Renal cortex interstitium (tissue), 11 donors: ENCODE data around the gene LAMB2. TPM values are rescaled to one million over a fixed set of nuclear protein-coding genes. Genes with fewer than 3 reads are reported as not detected.

ENCODE experiments used
- DNase-seq, 11 donors: peaks; one replicate each; pipeline ENCODE4 v3.0.0-alpha.2; 2013; ENCODE audit warnings: low read depth in 9 of 11, low spot score in 4 of 11; ENCODE audit errors: extremely low read depth in 1 of 11
- polyA plus RNA-seq, 3 donors: library from polyadenylated mRNA; unstranded; fragments of 120-200 nt; gene quantifications; one replicate each; pipeline ENCODE4 v1.2.1, GENCODE V29; 2013; ENCODE audit not compliant: insufficient read length in 3 of 3

LAMB2 gene
- polyA plus RNA-seq, 3 donors = 357 to 459 (median 441) TPM

- no peak for DNase-seq
Measured at GRCh38 chr3:49100046-49100615, 32.7 kb downstream of the LAMB2 start.

- DNase-seq = no peak
Measured at GRCh38 chr3:49098910-49099630, 33.8 kb downstream of the LAMB2 start.

- peak in 1 of 11 donors; percentile 19 for DNase-seq
Measured at GRCh38 chr3:49098429-49098828, 34.4 kb downstream of the LAMB2 start.

GRCh38 chr3:49093853-49094767 is 38.7 kb downstream of the LAMB2 start, which contains the start of gene QRICH1:
Gene QRICH1, minus strand, starts transcription at chr3:49094071. Its CDS starts 17,054 bp downstream, at chr3:49077017.
- peak; percentile 95 to 99 (median 98) for DNase-seq

GRCh38 chr3:49092938-49093852 is 39.7 kb downstream of the LAMB2 start:
- peak; percentile 48 to 80 (median 69) for DNase-seq

GRCh38 chr3:49081429-49081828 is 51.4 kb downstream of the LAMB2 start:
- no peak for DNase-seq

- no peak for DNase-seq
Measured at GRCh38 chr3:49079270-49079669, 53.6 kb downstream of the LAMB2 start.

GRCh38 chr3:49076646-49077045 is 56.2 kb downstream of the LAMB2 start:
- no peak for DNase-seq

GRCh38 chr3:49076116-49076515 is 56.7 kb downstream of the LAMB2 start:
- DNase-seq = no peak

Other genes with a start within 250 kb of the LAMB2 start
- 10 to 100 TPM; 14.1 to 22.4 (median 21.2) TPM for gene SLC25A20, start 234.2 kb downstream of the LAMB2 start, polyA plus RNA-seq
- 10 to 100 TPM; 68.6 to 98.2 (median 71.4) TPM for gene ARIH2, start 214.2 kb downstream of the LAMB2 start, polyA plus RNA-seq
- gene P4HTM, start 142.8 kb downstream of the LAMB2 start, polyA plus RNA-seq = 10 to 100 TPM; 36.5 to 52.1 (median 48.5) TPM
- 100 to 1,000 TPM; 192 to 229 (median 222) TPM for gene WDR6, start 125.7 kb downstream of the LAMB2 start, polyA plus RNA-seq
- 10 to 100 TPM; 72.7 to 78.1 (median 72.7) TPM for gene DALRD3, start 114.5 kb downstream of the LAMB2 start, polyA plus RNA-seq
- gene NDUFAF3, start 110.9 kb downstream of the LAMB2 start, polyA plus RNA-seq = 10 to 100 TPM; 53.6 to 79.9 (median 69.9) TPM
- 100 to 1,000 TPM; 216 to 230 (median 219) TPM for gene IMPDH2, start 103.7 kb downstream of the LAMB2 start, polyA plus RNA-seq
- 10 to 100 TPM; 82.2 to 93.0 (median 88.0) TPM for gene QRICH1, start 39.0 kb downstream of the LAMB2 start, polyA plus RNA-seq
- gene QARS1, start 28.3 kb downstream of the LAMB2 start, polyA plus RNA-seq = 100 to 1,000 TPM; 289 to 321 (median 300) TPM
- gene USP19, start 12.2 kb downstream of the LAMB2 start, polyA plus RNA-seq = 10 to 100 TPM; 56.2 to 62.6 (median 60.1) TPM
- 10 to 100 TPM; 20.2 to 30.2 (median 24.3) TPM for gene CCDC71, start 33.3 kb upstream of the LAMB2 start, polyA plus RNA-seq
- 10 to 100 TPM; 38.9 to 45.9 (median 40.0) TPM for gene KLHDC8B, start 38.5 kb upstream of the LAMB2 start, polyA plus RNA-seq
- gene C3orf62, start 144.2 kb upstream of the LAMB2 start, polyA plus RNA-seq = 10 to 100 TPM in 2 of 3 donors, 1 to 10 TPM in 1; 8.7 to 12.6 (median 10.6) TPM
- 10 to 100 TPM; 61.2 to 77.5 (median 66.5) TPM for gene USP4, start 207.0 kb upstream of the LAMB2 start, polyA plus RNA-seq
- gene GPX1, start 225.3 kb upstream of the LAMB2 start, polyA plus RNA-seq = 100 to 1,000 TPM in 2 of 3 donors, 10 to 100 TPM in 1; 96.7 to 170 (median 148) TPM